Measurements from ENCODE around the gene KDM4D. TPM values are rescaled to one million over a fixed set of nuclear protein-coding genes. Genes with fewer than 3 reads are reported as not detected.
"Not testable (repeated sequence)": the region's sequence is repeated elsewhere in the genome, so short reads cannot be mapped to it uniquely, and the experiment has no call there.

Gene KDM4D
- total RNA-seq, 1 donor from 2014 or later: 3.2 TPM

- Mint-ChIP-seq H3K27me3 (ENCODE audit: low read depth) (no peaks in the 10 kb centered on the region), H3K27ac (ENCODE audit: unreplicated experiment) (peak overlapping the region; percentile 68), H3K4me1 (peaks cover 75% of the 10 kb centered on the region), H3K36me3 (ENCODE audit: low read depth) (no peaks in the 10 kb centered on the region), H3K9me3 (peaks cover under 1% of the 10 kb centered on the region), H3K4me3 (peak overlapping the region; percentile 48)
- no peak for TF ChIP-seq CTCF (conservative IDR thresholded peaks at IDR 0.05)
- peak; percentile 47 for DNase-seq (ENCODE audit: low read depth, low spot score)
Measured at GRCh38 chr11:94926698-94927237, 46.7 kb upstream of the KDM4D start.

GRCh38 chr11:94928117-94928990 is 45.2 kb upstream of the KDM4D start:
- Mint-ChIP-seq H3K4me1 (peaks cover 64% of the 10 kb centered on the region), H3K4me3 (no peak overlapping the region), H3K27me3 (ENCODE audit: low read depth) (no peaks in the 10 kb centered on the region), H3K36me3 (ENCODE audit: low read depth) (peaks cover 5% of the 10 kb centered on the region), H3K9me3 (peaks cover 4% of the 10 kb centered on the region), H3K27ac (ENCODE audit: unreplicated experiment) (peak overlapping the region; percentile 2)
- DNase-seq (ENCODE audit: low read depth, low spot score): no peak
- no peak for TF ChIP-seq CTCF (conservative IDR thresholded peaks at IDR 0.05)

GRCh38 chr11:94932072-94932471 is 41.4 kb upstream of the KDM4D start:
- peak overlapping the region; percentile 29 for H3K27ac Mint-ChIP-seq (ENCODE audit: unreplicated experiment)
- not testable (repeated sequence) for H3K9me3 Mint-ChIP-seq; DNase-seq (ENCODE audit: low read depth, low spot score); H3K4me3 Mint-ChIP-seq; H3K36me3 Mint-ChIP-seq (ENCODE audit: low read depth); H3K27me3 Mint-ChIP-seq (ENCODE audit: low read depth)
- peaks cover 58% of the 10 kb centered on the region for H3K4me1 Mint-ChIP-seq

- Mint-ChIP-seq H3K27me3 (ENCODE audit: low read depth) (no peaks in the 10 kb centered on the region), H3K9me3 (peaks cover 4% of the 10 kb centered on the region), H3K4me3 (no peak overlapping the region), H3K36me3 (ENCODE audit: low read depth) (peaks cover 5% of the 10 kb centered on the region), H3K27ac (ENCODE audit: unreplicated experiment) (no peak overlapping the region), H3K4me1 (peaks cover 54% of the 10 kb centered on the region)
- no peak for TF ChIP-seq CTCF (conservative IDR thresholded peaks at IDR 0.05)
- no peak for DNase-seq (ENCODE audit: low read depth, low spot score)
Measured at GRCh38 chr11:94932503-94932902, 41.0 kb upstream of the KDM4D start.

- peak overlapping the region; percentile 62 for H3K27ac Mint-ChIP-seq (ENCODE audit: unreplicated experiment)
Measured at GRCh38 chr11:94933223-94934130, 40.0 kb upstream of the KDM4D start.

More at GRCh38 chr11:94933223-94934130, 40.0 kb upstream of the KDM4D start:
- TF ChIP-seq CTCF (conservative IDR thresholded peaks at IDR 0.05): no peak
- no peak for DNase-seq (ENCODE audit: low read depth, low spot score)
- peaks cover 5% of the 10 kb centered on the region for H3K36me3 Mint-ChIP-seq (ENCODE audit: low read depth)
- peaks cover 4% of the 10 kb centered on the region for H3K9me3 Mint-ChIP-seq
- H3K4me1 Mint-ChIP-seq: peaks cover 47% of the 10 kb centered on the region
- H3K4me3 Mint-ChIP-seq: peak overlapping the region; percentile 19
- H3K27me3 Mint-ChIP-seq (ENCODE audit: low read depth): no peaks in the 10 kb centered on the region

Data from neural crest cell (in vitro differentiated cells).